ENCODE data around the gene IGSF8. TPM values are rescaled to one million over a fixed set of nuclear protein-coding genes. Genes with fewer than 3 reads are reported as not detected.

The IGSF8 gene
- polyA plus RNA-seq, 2 of the 4 experiments (the other 2 are of a cell fraction) = 7.3 to 7.8 TPM

DNA sequence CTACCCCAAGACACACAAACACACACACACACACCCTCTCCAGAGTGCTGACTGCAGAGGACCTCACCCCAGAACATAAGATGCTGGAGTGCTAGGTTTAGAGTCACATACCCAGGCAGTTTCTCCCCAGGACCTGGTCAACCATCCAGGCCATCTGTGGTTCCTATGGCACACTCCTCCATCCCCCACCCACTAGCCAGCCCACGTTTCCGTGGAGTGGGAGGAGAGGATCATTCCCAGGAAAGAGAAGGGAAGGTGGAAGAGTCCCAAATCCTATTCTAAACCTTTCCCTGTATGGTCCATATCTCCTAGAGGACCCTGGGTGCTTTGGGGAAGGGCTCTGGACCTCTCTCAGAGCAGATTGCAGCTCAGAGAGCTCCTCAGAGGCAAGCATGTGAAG is 15.9 kb downstream of the IGSF8 start:
- Histone ChIP-seq H3K9me3 (no peaks in the 10 kb centered on the region), H3K4me2 (no peak overlapping the region), H3K4me3 (no peak overlapping the region), H3K4me1 (0 out of 3 replicates have a peak, but pooled peaks cover 2% of the 10 kb centered on the region), H3K27ac (no peak overlapping the region)
- no peak for TF ChIP-seq RNF2 (IDR thresholded peaks at IDR 0.05; ENCODE audit: borderline replicate concordance, low read depth)
- no peak for TF ChIP-seq ZFP36 (IDR thresholded peaks at IDR 0.05; ENCODE audit: borderline replicate concordance, partially characterized antibody)
- TF ChIP-seq FOXS1 (CRISPR knock-in tag; IDR thresholded peaks at IDR 0.05) = no peak
- no peak for TF ChIP-seq CBX8 (IDR thresholded peaks at IDR 0.05)
- TF ChIP-seq RFX5 (IDR thresholded peaks at IDR 0.05) = no peak
- TF ChIP-seq CHD2 (IDR thresholded peaks at IDR 0.05; ENCODE audit: low read length, partially characterized antibody) = no peak
- no peak for TF ChIP-seq RARB (CRISPR knock-in tag; IDR thresholded peaks at IDR 0.05)
- TF ChIP-seq EHF (CRISPR knock-in tag; IDR thresholded peaks at IDR 0.05) = no peak
- no peak for TF ChIP-seq HOXB13 (CRISPR knock-in tag; IDR thresholded peaks at IDR 0.05; ENCODE audit: low read depth)
- no peak for TF ChIP-seq GATA3 (IDR thresholded peaks at IDR 0.05; ENCODE audit: borderline replicate concordance)
- TF ChIP-seq, protein P1, sequence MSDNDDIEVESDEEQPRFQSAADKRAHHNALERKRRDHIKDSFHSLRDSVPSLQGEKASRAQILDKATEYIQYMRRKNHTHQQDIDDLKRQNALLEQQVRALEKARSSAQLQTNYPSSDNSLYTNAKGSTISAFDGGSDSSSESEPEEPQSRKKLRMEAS (IDR thresholded peaks at IDR 0.05) = no peak
- TF ChIP-seq NFE2L2 (conservative IDR thresholded peaks at IDR 0.05; ENCODE audit: low read length) = no peak
- TF ChIP-seq TP53 (CRISPR knock-in tag; IDR thresholded peaks at IDR 0.05) = no peak
- TF ChIP-seq SMC3 (IDR thresholded peaks at IDR 0.05) = no peak
- no peak for TF ChIP-seq CEBPB (IDR thresholded peaks at IDR 0.05)
- TF ChIP-seq HOXA7 (CRISPR knock-in tag; IDR thresholded peaks at IDR 0.05) = no peak
- FAIRE-seq (no peak), DNase-seq (ENCODE audit: low read depth in 1 of 2, low spot score in 1 of 2) (no peak), ATAC-seq (no peak)
- WGBS (ENCODE audit: missing lambda C conversion rate) = 5% methylated on average over 2 of the region's 2 CpGs
- POLR2A ChIA-PET = no interaction called here
- CTCF ChIA-PET = interaction anchor here (0.8 to 16.8 kb wide), 11 partner anchors 9 to 302 kb away, joined by 3 to 409 read pairs (median 4); partner anchors contain the start of genes DUSP23 and KCNJ10

DNA sequence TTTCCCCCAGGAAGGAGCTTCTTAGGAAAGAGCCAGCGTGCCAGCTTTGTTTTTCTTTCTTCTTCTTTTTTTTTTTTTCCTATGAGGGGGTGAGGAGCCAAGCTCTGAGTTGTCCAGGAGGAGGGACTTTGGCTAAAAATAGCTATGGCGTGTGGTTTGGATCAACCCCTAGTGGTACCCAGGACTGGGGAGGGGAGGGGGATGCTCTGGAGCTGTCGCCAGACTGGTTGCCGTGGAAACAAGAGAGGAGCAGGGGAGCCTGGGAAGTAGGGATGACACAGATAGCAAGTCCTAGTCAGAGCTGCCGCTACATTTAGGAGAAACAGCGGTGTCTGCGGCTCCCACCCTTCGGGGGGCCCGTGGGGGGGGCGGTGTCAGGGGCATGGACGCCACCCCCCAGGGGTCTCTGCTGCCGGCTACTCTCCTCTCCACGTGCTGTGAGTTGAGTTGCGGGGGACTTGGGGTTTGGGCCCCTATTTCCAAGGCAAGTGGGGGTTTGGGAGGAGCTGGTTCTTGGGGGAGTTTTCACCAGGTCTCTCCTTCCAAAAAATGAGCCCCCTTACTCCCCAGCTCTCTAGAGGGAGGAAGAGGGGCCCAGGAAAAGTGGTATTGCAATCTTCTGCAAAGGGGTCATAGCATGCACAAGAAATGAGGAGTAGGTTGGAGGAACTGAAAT is 17.0 kb downstream of the IGSF8 start, which contains the start of gene KCNJ9:
Gene KCNJ9, plus strand, starts transcription at position 278 of the 676 bp plus-strand sequence. CDS start 2,493 bp downstream, outside the sequence.
- ATAC-seq = no peak
- TF ChIP-seq FOSL2 (IDR thresholded peaks at IDR 0.05) = no peak
- no peak for TF ChIP-seq FOSL2 (CRISPR knock-in tag; IDR thresholded peaks at IDR 0.05)
- TF ChIP-seq PHF8 (IDR thresholded peaks at IDR 0.05; ENCODE audit: borderline replicate concordance, low read depth) = no peak
- TF ChIP-seq, protein P1 (IDR thresholded peaks at IDR 0.05) = no peak
- TF ChIP-seq HEYL (CRISPR knock-in tag; IDR thresholded peaks at IDR 0.05) = no peak
- no peak for TF ChIP-seq CHD2 (IDR thresholded peaks at IDR 0.05; ENCODE audit: low read length, partially characterized antibody)
- TF ChIP-seq ESRRA (IDR thresholded peaks at IDR 0.05; ENCODE audit: borderline replicate concordance, low read length) = no peak
- Histone ChIP-seq H3K27ac (no peak within 1 kb of the TSS), H3K4me2 (no peak within 1 kb of the TSS), H3K9me3 (no peaks in the 10 kb centered on the region), H3K4me3 (no peak within 1 kb of the TSS), H3K4me1 (0 out of 3 replicates have a peak, but pooled peaks cover 2% of the 10 kb centered on the region)
- POLR2A ChIA-PET = no interaction called here
- DNase-seq (ENCODE audit: low read depth in 1 of 2, low spot score in 1 of 2) = no peak
- 16% methylated on average over 5 of the region's 14 CpGs for WGBS (ENCODE audit: missing lambda C conversion rate)
- CTCF ChIA-PET = interaction anchor here (0.8 to 16.8 kb wide), 10 partner anchors 15 to 296 kb away, joined by 3 to 409 read pairs (median 4); partner anchors contain the start of gene KCNJ10
- FAIRE-seq = no peak

DNA sequence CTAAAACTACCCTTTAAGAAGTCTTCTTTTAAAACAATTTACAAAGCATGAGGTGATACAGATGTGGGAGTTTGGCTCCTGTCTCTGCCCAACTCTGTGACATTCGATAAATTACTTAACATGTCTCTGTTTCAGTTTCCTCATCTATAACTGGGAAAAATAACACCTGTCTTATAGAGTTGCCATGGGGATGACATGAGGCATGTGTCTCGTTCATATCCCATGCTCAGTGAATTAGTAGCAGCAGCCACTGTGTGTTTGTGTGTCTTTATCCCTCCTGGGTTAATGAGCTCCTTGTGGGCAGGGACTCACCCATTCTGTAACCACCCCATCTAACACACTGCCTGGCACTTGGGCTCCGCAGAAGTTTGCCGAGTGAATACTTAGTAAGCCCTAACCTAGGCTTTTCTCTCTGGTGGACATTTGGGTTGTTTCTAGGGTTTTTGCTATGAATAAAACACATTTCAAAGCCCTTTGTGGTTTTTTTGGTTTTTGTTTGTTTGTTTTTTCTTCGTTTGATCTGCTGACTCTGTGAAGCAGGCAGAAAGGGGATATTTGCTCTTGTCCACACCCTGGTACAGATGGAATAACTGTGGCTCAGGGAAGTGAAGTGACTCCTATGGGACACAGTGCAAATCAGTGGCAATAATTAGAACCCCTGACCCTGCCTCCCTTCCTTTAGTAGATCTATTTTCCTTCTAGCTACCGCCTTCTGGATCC is 17.9 kb downstream of the IGSF8 start:
- TF ChIP-seq CHD4 (IDR thresholded peaks at IDR 0.05; ENCODE audit: borderline replicate concordance) = no peak
- no peaks in the 10 kb centered on the region for H3K9me3 ChIP-seq
- no peak overlapping the region for H3K4me2 ChIP-seq
- ATAC-seq = no peak
- CTCF ChIA-PET = interaction anchor here (0.8 to 16.8 kb wide), 8 partner anchors 14 to 171 kb away, joined by 3 to 409 read pairs (median 4); partner anchors contain the start of gene KCNJ10
- H3K4me1 ChIP-seq = 0 out of 3 replicates have a peak, but pooled peaks cover 2% of the 10 kb centered on the region
- no peak overlapping the region for H3K27ac ChIP-seq
- 11% methylated on average over 6 of the region's 6 CpGs for WGBS (ENCODE audit: missing lambda C conversion rate)
- no peak overlapping the region for H3K4me3 ChIP-seq
- no peak for DNase-seq (ENCODE audit: low read depth in 1 of 2, low spot score in 1 of 2)
- POLR2A ChIA-PET = no interaction called here
- no peak for FAIRE-seq

Measured in A549 (cell line).